GM19438 (cell line): Measurements from ENCODE around the gene CMIP.

Experiments
- ATAC-seq: cut with Tn5 transposase; IDR thresholded peaks from one replicate; pipeline ENCODE4 v1.9.1; 2021; ENCODE audit warnings: low read depth; ENCODE audit not compliant: unreplicated experiment

Gene CMIP

GRCh38 chr16:81545470-81546250 lies 101.1 kb downstream of the CMIP start:
- ATAC-seq = no peak

- ATAC-seq = no peak
These were observed 102.2 kb downstream of the CMIP start for GRCh38 chr16:81546781-81547180.

- no peak for ATAC-seq
These were observed 102.8 kb downstream of the CMIP start for GRCh38 chr16:81547194-81547938.

- no peak for ATAC-seq
These were observed 103.3 kb downstream of the CMIP start for GRCh38 chr16:81547939-81548216.

GRCh38 chr16:81548551-81548875 lies 103.9 kb downstream of the CMIP start:
- no peak for ATAC-seq

- no peak for ATAC-seq
These were observed 104.4 kb downstream of the CMIP start for GRCh38 chr16:81548876-81549546.

- no peak for ATAC-seq
These were observed 105.2 kb downstream of the CMIP start for GRCh38 chr16:81549547-81550431.

- no peak for ATAC-seq
These were observed 105.8 kb downstream of the CMIP start for GRCh38 chr16:81550432-81550808.

- ATAC-seq = no peak
These were observed 106.7 kb downstream of the CMIP start for GRCh38 chr16:81551151-81551808.

- no peak for ATAC-seq
These were observed 107.3 kb downstream of the CMIP start for GRCh38 chr16:81551821-81552304.

GRCh38 chr16:81552743-81553079 lies 108.1 kb downstream of the CMIP start:
- ATAC-seq = no peak

- no peak for ATAC-seq
These were observed 108.6 kb downstream of the CMIP start for GRCh38 chr16:81553080-81553813.

- no peak for ATAC-seq
These were observed 109.4 kb downstream of the CMIP start for GRCh38 chr16:81553814-81554675.

GRCh38 chr16:81554979-81555378 lies 110.4 kb downstream of the CMIP start:
- ATAC-seq = no peak

GRCh38 chr16:81555660-81556059 lies 111.1 kb downstream of the CMIP start:
- ATAC-seq = no peak

- ATAC-seq = no peak
These were observed 112.2 kb downstream of the CMIP start for GRCh38 chr16:81556715-81557284.

- ATAC-seq = no peak
These were observed 113.5 kb downstream of the CMIP start for GRCh38 chr16:81558077-81558443.

GRCh38 chr16:81558444-81559175 lies 114.0 kb downstream of the CMIP start:
- ATAC-seq = no peak
